ENCODE results near the gene ZNF33A.
A peak's percentile ranks its signal among the peaks of the same experiment; 100 is the strongest.
"Not testable (repeated sequence)": the region's sequence is repeated elsewhere in the genome, so short reads cannot be mapped to it uniquely, and the experiment has no call there.

Gene ZNF33A

GRCh38 chr10:38010119-38010903 is at the start of gene ZNF33A:
TSS of gene ZNF33A (plus strand) at chr10:38010675. CDS start at chr10:38012342, 1,667 bp downstream.
- DNase-seq: peak; percentile 89

GRCh38 chr10:37965006-37965405 is 45.5 kb upstream of the ZNF33A start:
- no peak for DNase-seq

GRCh38 chr10:37972396-37972795 is 38.1 kb upstream of the ZNF33A start:
- no peak for DNase-seq

- no peak for DNase-seq
These were observed 35.0 kb upstream of the ZNF33A start for GRCh38 chr10:37975401-37975991.

- DNase-seq: peak; percentile 94
These were observed 34.2 kb upstream of the ZNF33A start, which contains the start of gene ZNF25 for GRCh38 chr10:37976091-37976879. TSS of gene ZNF25 (minus strand) at chr10:37976647. CDS start at chr10:37971722, 4,925 bp downstream.

- no peak for DNase-seq
These were observed 33.6 kb upstream of the ZNF33A start for GRCh38 chr10:37976880-37977203.

GRCh38 chr10:37991655-37992054 is 18.8 kb upstream of the ZNF33A start:
- DNase-seq: no peak

- no peak for DNase-seq
These were observed 18.4 kb upstream of the ZNF33A start for GRCh38 chr10:37992083-37992482.

- DNase-seq: not testable (repeated sequence)
These were observed 11.6 kb upstream of the ZNF33A start for GRCh38 chr10:37998920-37999319.

- not testable (repeated sequence) for DNase-seq
These were observed 10.0 kb upstream of the ZNF33A start for GRCh38 chr10:38000474-38000873.

- DNase-seq: no peak
These were observed 7.4 kb upstream of the ZNF33A start for GRCh38 chr10:38003026-38003425.

GRCh38 chr10:38003588-38003987 is 6.9 kb upstream of the ZNF33A start:
- no peak for DNase-seq

- DNase-seq: no peak
These were observed 2.9 kb upstream of the ZNF33A start for GRCh38 chr10:38007551-38007950.

GRCh38 chr10:38007991-38008390 is 2.5 kb upstream of the ZNF33A start:
- no peak for DNase-seq

GRCh38 chr10:38016354-38016753 is 5.9 kb downstream of the ZNF33A start:
- DNase-seq: no peak

GRCh38 chr10:38019124-38019523 is 8.6 kb downstream of the ZNF33A start:
- DNase-seq: not testable (repeated sequence)

GRCh38 chr10:38025283-38025682 is 14.8 kb downstream of the ZNF33A start:
- no peak for DNase-seq

GRCh38 chr10:38027986-38028385 is 17.5 kb downstream of the ZNF33A start:
- DNase-seq: no peak

- DNase-seq: no peak
These were observed 22.4 kb downstream of the ZNF33A start for GRCh38 chr10:38032886-38033285.

- DNase-seq: no peak
These were observed 27.8 kb downstream of the ZNF33A start for GRCh38 chr10:38038107-38038931.

GRCh38 chr10:38038932-38039245 is 28.4 kb downstream of the ZNF33A start:
- no peak for DNase-seq

- DNase-seq: no peak
These were observed 33.0 kb downstream of the ZNF33A start for GRCh38 chr10:38043516-38043915.

GRCh38 chr10:38045129-38045528 is 34.7 kb downstream of the ZNF33A start:
- DNase-seq: no peak
